B cell (primary cell): Measurements from ENCODE around the gene AKT2. TPM values are rescaled to one million over a fixed set of nuclear protein-coding genes. Genes with fewer than 3 reads are reported as not detected.

Experiments
- ATAC-seq: fragments of 200-7000 bp; cut with Tn5 transposase; one replicate; pipeline ENCODE4 v1.10.0; 2021; ENCODE audit warnings: low read depth, mild to moderate bottlenecking, moderate number of reproducible peaks, moderate library complexity
- CTCF ChIA-PET: fragments of 350-600 bp; sonication (Branson Sonifier 250); formaldehyde crosslinking; loops from one replicate; lab custom pipeline; 2021; ENCODE audit warnings: antibody characterized with exemption, inconsistent platforms; lab: Charles Lee
- POLR2A ChIA-PET: fragments of 350-600 bp; sonication (Branson Sonifier 250); formaldehyde crosslinking; loops from one replicate; lab custom pipeline; 2021; ENCODE audit warnings: antibody characterized with exemption; lab: Charles Lee
- DNase-seq: peaks from one replicate; pipeline ENCODE4 v3.0.0; 2013
- H2AFZ ChIP-seq: 2 replicates; pipeline ENCODE4 v1.6.1; 2012; ENCODE audit warnings: mild to moderate bottlenecking, low read depth, low read length; ENCODE audit not compliant: insufficient read depth, poor library complexity, severe bottlenecking
- H3K27ac ChIP-seq, 2 donors: 1 replicate in 1 of 2; 2 replicates in 1 of 2; pipeline ENCODE4 v1.5.1; 2012 to 2013; ENCODE audit warnings: low read length in 2 of 2, mild to moderate bottlenecking in 2 of 2, moderate library complexity in 1 of 2
- H3K27me3 ChIP-seq, 4 experiments: fragments of 200-600 bp in 1 of 4; sonication (generic) in 1 of 4; replicated peaks in 1 of 4; 1 replicate in 2 of 4; 2 replicates in 2 of 4; pipeline versions ENCODE4 v1.6.1 to v1.7.0; 2013 to 2016; ENCODE audit warnings: low read length in 3 of 4, mild to moderate bottlenecking in 2 of 4, mixed read lengths in 1 of 4, moderate library complexity in 1 of 4; ENCODE audit not compliant: insufficient read depth in 4 of 4, control insufficient read depth in 3 of 4; ENCODE audit errors: control extremely low read depth in 1 of 4
- H3K36me3 ChIP-seq, 2 experiments: replicated peaks in 1 of 2; 1 replicate in 1 of 2; 2 replicates in 1 of 2; pipeline versions ENCODE4 v1.6.1 to v1.7.1; 2013; ENCODE audit warnings: low read length in 1 of 2; ENCODE audit not compliant: insufficient read depth in 2 of 2, control insufficient read depth in 1 of 2; ENCODE audit errors: control extremely low read depth in 1 of 2, extremely low read depth in 1 of 2
- H3K4me1 ChIP-seq, 2 donors: fragments of 200-600 bp in 1 of 2; sonication (generic) in 1 of 2; 1 replicate in 1 of 2; 2 replicates in 1 of 2; pipeline versions ENCODE4 v1.5.1 to v1.6.1; 2013 to 2017; ENCODE audit warnings: low read length in 2 of 2; ENCODE audit not compliant: control insufficient read depth in 2 of 2, insufficient read depth in 2 of 2
- H3K4me2 ChIP-seq: replicated peaks from 2 replicates; pipeline ENCODE3; 2012; ENCODE audit warnings: mild to moderate bottlenecking, low read depth, low read length; ENCODE audit not compliant: poor library complexity, severe bottlenecking
- H3K4me3 ChIP-seq, 5 experiments: fragments of 200-600 bp in 1 of 5; sonication (generic) in 1 of 5; 1 replicate in 3 of 5; 2 replicates in 2 of 5; pipeline versions ENCODE4 v1.5.1 to v1.7.0; 2011 to 2016; ENCODE audit warnings: low read length in 4 of 5, mild to moderate bottlenecking in 4 of 5, low read depth in 2 of 5, control low read depth in 1 of 5, moderate library complexity in 1 of 5; ENCODE audit not compliant: insufficient read depth in 1 of 5; ENCODE audit errors: control extremely low read depth in 1 of 5, extremely low read depth in 1 of 5
- H3K79me2 ChIP-seq: fragments of 200-600 bp; sonication (generic); one replicate; pipeline ENCODE4 v1.6.0; 2016; ENCODE audit warnings: low read length; ENCODE audit not compliant: control insufficient read depth, insufficient read depth
- H3K9ac ChIP-seq: fragments of 200-600 bp; sonication (generic); 2 replicates; pipeline ENCODE4 v1.6.1; 2017; ENCODE audit warnings: mild to moderate bottlenecking, low read length, moderate library complexity
- H3K9me3 ChIP-seq, 3 donors: one replicate each; pipeline versions ENCODE4 v1.6.1 to v1.7.1; 2013; ENCODE audit warnings: low read length in 2 of 3; ENCODE audit not compliant: control insufficient read depth in 2 of 3, insufficient read depth in 1 of 3; ENCODE audit errors: control extremely low read depth in 1 of 3
- H4K20me1 ChIP-seq: 2 replicates; pipeline ENCODE4 v1.6.0; 2012; ENCODE audit warnings: mild to moderate bottlenecking, low read length; ENCODE audit not compliant: insufficient read depth, control insufficient read depth, poor library complexity, severe bottlenecking
- H3K27ac Mint-ChIP-seq: one replicate; pipeline ENCODE4 v1.8.0; 2021; ENCODE audit warnings: mixed read lengths
- H3K27me3 Mint-ChIP-seq: one replicate; pipeline ENCODE4 v1.8.0; 2021; ENCODE audit warnings: mixed read lengths
- H3K4me1 Mint-ChIP-seq: one replicate; pipeline ENCODE4 v1.8.0; 2021; ENCODE audit warnings: mixed read lengths
- H3K4me3 Mint-ChIP-seq: one replicate; pipeline ENCODE4 v1.8.0; 2021; ENCODE audit warnings: mixed read lengths
- H3K9me3 Mint-ChIP-seq: one replicate; pipeline ENCODE4 v1.8.0; 2022; ENCODE audit warnings: mixed read lengths; ENCODE audit not compliant: insufficient read depth
- CTCF ChIP-seq: fragments of 200-600 bp; IDR thresholded peaks from one replicate; pipeline ENCODE4 v1.8.0; 2022; ENCODE audit warnings: antibody characterized with exemption, mild to moderate bottlenecking
- EZH2 ChIP-seq: IDR thresholded peaks from 2 replicates; pipeline ENCODE4 v1.6.1; 2012; ENCODE audit warnings: borderline replicate concordance, low read depth, mild to moderate bottlenecking, moderate library complexity, low read length; ENCODE audit not compliant: insufficient read depth, poor library complexity, severe bottlenecking
- WGBS: methylation state at CpG from one replicate; pipeline ENCODE4 v1.1.5; 2013; ENCODE audit warnings: missing lambda C conversion rate; ENCODE audit not compliant: insufficient coverage; 5-methylcytosine and 5-hydroxymethylcytosine counted together
- intact Hi-C: fragments of 100-400 bp; cut with micrococcal nuclease; formaldehyde crosslinking; loops from one replicate; pipeline ENCODE4 v1.10.0; 2022
- polyA plus RNA-seq: library from polyadenylated mRNA; depleted of rRNA; stranded (reverse); fragments of >200 nt; gene quantifications from 2 replicates; pipeline ENCODE4 v1.2.3, GENCODE V29; 2012
- total RNA-seq, 2 donors: library from RNA; stranded (reverse); fragments of 120-200 nt in 1 of 2; gene quantifications; 1 replicate in 1 of 2; 2 replicates in 1 of 2; pipeline versions ENCODE4 v1.2.3 to v1.2.4, GENCODE V29; 2013 to 2022

Gene AKT2
- total and polyA plus RNA-seq, 2 donors (not counting 1 experiment from before 2014, with no cell fraction given): 195 to 243 TPM

GRCh38 chr19:40321566-40322270 is 36.6 kb upstream of the AKT2 start:
- H3K4me1 ChIP-seq: no peaks in the 10 kb centered on the region
- no peak for TF ChIP-seq EZH2
- TF ChIP-seq CTCF: no peak
- intact Hi-C loops: no loop called here

GRCh38 chr19:40321076-40321475 is 35.9 kb upstream of the AKT2 start:
- peaks cover 0 to 47% of the 10 kb centered on the region in 2 experiments for H3K36me3 ChIP-seq
- DNase-seq: no peak
- H3K4me1 ChIP-seq: no peaks in the 10 kb centered on the region
- ChIA-PET CTCF (no interaction called here), POLR2A (no interaction called here)
- no peak overlapping the region for H2AFZ ChIP-seq
- Mint-ChIP-seq H3K4me1 (no peaks in the 10 kb centered on the region), H3K27me3 (no peaks in the 10 kb centered on the region), H3K4me3 (no peak overlapping the region), H3K9me3 (no peaks in the 10 kb centered on the region), H3K27ac (no peak overlapping the region)
- no peaks in the 10 kb centered on the region for H3K79me2 ChIP-seq
- no peak overlapping the region for H3K27ac ChIP-seq
- no peaks in the 10 kb centered on the region for H3K9me3 ChIP-seq
- intact Hi-C loops: no loop called here
- no peaks in the 10 kb centered on the region for H4K20me1 ChIP-seq
- H3K27me3 ChIP-seq: no peaks in the 10 kb centered on the region
- WGBS: 97% methylated on average over 15 of the region's 18 CpGs
- ATAC-seq: no peak
- no peak overlapping the region for H3K4me3 ChIP-seq
- H3K4me2 ChIP-seq: no peak overlapping the region
- H3K9ac ChIP-seq: no peak overlapping the region
- no peak for TF ChIP-seq CTCF
- no peak for TF ChIP-seq EZH2

More at GRCh38 chr19:40321566-40322270, 36.6 kb upstream of the AKT2 start:
- H3K9ac ChIP-seq: no peak overlapping the region
- H3K4me3 Mint-ChIP-seq: no peak overlapping the region
- DNase-seq (no peak), ATAC-seq (no peak)
- no peak overlapping the region for H3K27ac Mint-ChIP-seq
- H3K4me2 ChIP-seq: no peak overlapping the region
- H3K79me2 ChIP-seq: no peaks in the 10 kb centered on the region
- no peak overlapping the region for H3K4me3 ChIP-seq
- no peaks in the 10 kb centered on the region for H4K20me1 ChIP-seq
- 98% methylated on average over 27 of the region's 27 CpGs for WGBS
- no peaks in the 10 kb centered on the region for H3K4me1 Mint-ChIP-seq
- H3K9me3 ChIP-seq: no peaks in the 10 kb centered on the region
- no peaks in the 10 kb centered on the region for H3K9me3 Mint-ChIP-seq
- no peak overlapping the region for H2AFZ ChIP-seq
- no peaks in the 10 kb centered on the region for H3K27me3 Mint-ChIP-seq
- no peak overlapping the region for H3K27ac ChIP-seq
- H3K36me3 ChIP-seq: peaks cover 0 to 53% of the 10 kb centered on the region in 2 experiments
- ChIA-PET POLR2A (no interaction called here), CTCF (interaction anchor here (1.0 kb wide), 1 partner anchor 16 kb away, joined by 3 read pairs; no protein-coding TSS in a partner anchor)
- no peaks in the 10 kb centered on the region for H3K27me3 ChIP-seq
